ENCODE measurements around the gene HCLS1. TPM values are rescaled to one million over a fixed set of nuclear protein-coding genes. Genes with fewer than 3 reads are reported as not detected.

Gene HCLS1
- total RNA-seq, 3 donors from 2014 or later (not counting 1 experiment from before 2014, with no cell fraction given), result 331 to 356 (median 336) TPM

DNA sequence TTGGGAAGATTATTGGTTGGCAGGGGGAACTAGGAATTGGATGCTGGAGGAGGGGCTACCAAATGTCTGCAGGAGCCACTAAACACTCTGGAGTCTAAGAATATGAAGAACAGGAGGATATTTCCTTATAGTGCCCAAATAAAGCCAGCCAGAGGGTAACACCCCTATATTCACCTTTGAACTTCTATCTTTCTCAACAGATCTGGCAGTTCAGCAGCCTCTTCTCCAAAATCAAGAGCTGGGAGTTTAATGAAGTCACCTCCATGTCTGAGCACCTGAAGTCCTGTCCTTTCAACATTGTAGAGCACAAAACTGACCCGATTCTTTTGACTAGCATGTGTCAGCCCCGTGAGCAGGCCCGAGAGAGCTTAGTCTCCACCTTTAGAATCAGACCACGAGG is 34.2 kb downstream of the HCLS1 start:
- Histone ChIP-seq H3K36me3 (ENCODE audit: control insufficient read depth, insufficient read depth, low read length) (peaks cover 9% of the 10 kb centered on the region), H3K9me3 (ENCODE audit: control insufficient read depth, insufficient read depth, low read length) (no peaks in the 10 kb centered on the region), H3K27me3 (ENCODE audit: control insufficient read depth, insufficient read depth, low read length) (no peaks in the 10 kb centered on the region), H3K4me3 (ENCODE audit: low read length) (no peak overlapping the region), H3K27ac (ENCODE audit: low read length) (no peak overlapping the region), H3K4me1 (ENCODE audit: control insufficient read depth, insufficient read depth, low read length) (no peaks in the 10 kb centered on the region)
- intact Hi-C loops (cut with micrococcal nuclease), result no loop called here
- Mint-ChIP-seq H3K9me3 (no peaks in the 10 kb centered on the region), H3K27ac (no peak overlapping the region), H3K4me1 (peaks cover 0 to 13% of the 10 kb centered on the region in 2 donors), H3K36me3 (peaks cover 16% of the 10 kb centered on the region), H3K27me3 (ENCODE audit: low read depth in 2 of 2) (peaks cover 0 to 6% of the 10 kb centered on the region in 2 donors), H3K4me3 (no peak overlapping the region)
- 95% methylated on average over 4 of the region's 4 CpGs for WGBS (ENCODE audit: insufficient coverage)
- ATAC-seq (no peak), DNase-seq (no peak)
- TF ChIP-seq, protein P1, sequence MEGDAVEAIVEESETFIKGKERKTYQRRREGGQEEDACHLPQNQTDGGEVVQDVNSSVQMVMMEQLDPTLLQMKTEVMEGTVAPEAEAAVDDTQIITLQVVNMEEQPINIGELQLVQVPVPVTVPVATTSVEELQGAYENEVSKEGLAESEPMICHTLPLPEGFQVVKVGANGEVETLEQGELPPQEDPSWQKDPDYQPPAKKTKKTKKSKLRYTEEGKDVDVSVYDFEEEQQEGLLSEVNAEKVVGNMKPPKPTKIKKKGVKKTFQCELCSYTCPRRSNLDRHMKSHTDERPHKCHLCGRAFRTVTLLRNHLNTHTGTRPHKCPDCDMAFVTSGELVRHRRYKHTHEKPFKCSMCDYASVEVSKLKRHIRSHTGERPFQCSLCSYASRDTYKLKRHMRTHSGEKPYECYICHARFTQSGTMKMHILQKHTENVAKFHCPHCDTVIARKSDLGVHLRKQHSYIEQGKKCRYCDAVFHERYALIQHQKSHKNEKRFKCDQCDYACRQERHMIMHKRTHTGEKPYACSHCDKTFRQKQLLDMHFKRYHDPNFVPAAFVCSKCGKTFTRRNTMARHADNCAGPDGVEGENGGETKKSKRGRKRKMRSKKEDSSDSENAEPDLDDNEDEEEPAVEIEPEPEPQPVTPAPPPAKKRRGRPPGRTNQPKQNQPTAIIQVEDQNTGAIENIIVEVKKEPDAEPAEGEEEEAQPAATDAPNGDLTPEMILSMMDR (IDR thresholded peaks at IDR 0.05), result no peak

- Histone ChIP-seq H3K36me3 (ENCODE audit: control insufficient read depth, insufficient read depth, low read length) (no peaks in the 10 kb centered on the region), H3K4me3 (ENCODE audit: low read length) (no peak overlapping the region), H3K9me3 (ENCODE audit: control insufficient read depth, insufficient read depth, low read length) (no peaks in the 10 kb centered on the region), H3K27me3 (ENCODE audit: control insufficient read depth, insufficient read depth, low read length) (no peaks in the 10 kb centered on the region), H3K27ac (ENCODE audit: low read length) (no peak overlapping the region), H3K4me1 (ENCODE audit: control insufficient read depth, insufficient read depth, low read length) (no peaks in the 10 kb centered on the region)
- H3K36me3 Mint-ChIP-seq, result peaks cover 10% of the 10 kb centered on the region
- DNase-seq (no peak), ATAC-seq (no peak)
- peaks cover 0 to 5% of the 10 kb centered on the region in 2 donors for H3K4me1 Mint-ChIP-seq
- no peak overlapping the region for H3K27ac Mint-ChIP-seq
- H3K27me3 Mint-ChIP-seq (ENCODE audit: low read depth in 2 of 2), result peaks cover 0 to 6% of the 10 kb centered on the region in 2 donors
- no peaks in the 10 kb centered on the region for H3K9me3 Mint-ChIP-seq
- WGBS (ENCODE audit: insufficient coverage), result 81% methylated on average over 13 of the region's 14 CpGs
- no peak overlapping the region for H3K4me3 Mint-ChIP-seq
- TF ChIP-seq, protein P1 (IDR thresholded peaks at IDR 0.05), result no peak
- intact Hi-C loops (cut with micrococcal nuclease), result no loop called here
These were observed 36.4 kb downstream of the HCLS1 start for GRCh38 chr3:121624147-121624899.

- no peaks in the 10 kb centered on the region for H3K27me3 ChIP-seq (ENCODE audit: control insufficient read depth, insufficient read depth, low read length)
- Mint-ChIP-seq H3K27ac (no peak overlapping the region), H3K4me3 (no peak overlapping the region), H3K36me3 (no peaks in the 10 kb centered on the region), H3K9me3 (no peaks in the 10 kb centered on the region), H3K4me1 (no peaks in the 10 kb centered on the region), H3K27me3 (ENCODE audit: low read depth in 2 of 2) (peaks cover 0 to 6% of the 10 kb centered on the region in 2 donors)
- WGBS (ENCODE audit: insufficient coverage), result 88% methylated on average over 6 of the region's 6 CpGs
- no peaks in the 10 kb centered on the region for H3K9me3 ChIP-seq (ENCODE audit: control insufficient read depth, insufficient read depth, low read length)
- DNase-seq (no peak), ATAC-seq (no peak)
- intact Hi-C loops (cut with micrococcal nuclease), result no loop called here
- H3K4me3 ChIP-seq (ENCODE audit: low read length), result no peak overlapping the region
- H3K4me1 ChIP-seq (ENCODE audit: control insufficient read depth, insufficient read depth, low read length), result no peaks in the 10 kb centered on the region
- H3K27ac ChIP-seq (ENCODE audit: low read length), result no peak overlapping the region
- TF ChIP-seq, protein P1 (IDR thresholded peaks at IDR 0.05), result no peak
- no peaks in the 10 kb centered on the region for H3K36me3 ChIP-seq (ENCODE audit: control insufficient read depth, insufficient read depth, low read length)
These were observed 39.2 kb downstream of the HCLS1 start for GRCh38 chr3:121621491-121621890.

DNA sequence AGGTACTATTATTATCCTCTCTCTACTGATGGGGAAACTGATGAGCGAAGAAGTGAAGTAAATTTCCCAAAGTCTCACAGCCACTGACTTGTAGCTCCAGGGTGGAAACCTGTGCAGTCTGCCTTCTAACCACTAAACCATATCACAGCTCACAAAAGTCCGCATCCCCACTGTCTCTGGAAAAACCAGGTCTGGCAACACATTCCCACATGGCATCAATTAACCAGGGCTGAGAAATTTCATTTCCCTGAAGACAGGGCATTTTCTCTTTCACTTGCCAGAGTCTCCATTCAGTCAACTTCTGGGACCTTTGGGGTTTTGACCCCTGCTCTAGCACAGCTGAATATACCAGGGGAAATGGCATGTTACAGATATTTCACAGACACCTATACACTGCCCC is 41.0 kb downstream of the HCLS1 start:
- Histone ChIP-seq H3K27me3 (ENCODE audit: control insufficient read depth, insufficient read depth, low read length) (no peaks in the 10 kb centered on the region), H3K36me3 (ENCODE audit: control insufficient read depth, insufficient read depth, low read length) (no peaks in the 10 kb centered on the region), H3K9me3 (ENCODE audit: control insufficient read depth, insufficient read depth, low read length) (no peaks in the 10 kb centered on the region), H3K27ac (ENCODE audit: low read length) (no peak overlapping the region), H3K4me1 (ENCODE audit: control insufficient read depth, insufficient read depth, low read length) (no peaks in the 10 kb centered on the region), H3K4me3 (ENCODE audit: low read length) (no peak overlapping the region)
- TF ChIP-seq, protein P1 (IDR thresholded peaks at IDR 0.05), result no peak
- no peak for ATAC-seq
- DNase-seq, result no peak
- Mint-ChIP-seq H3K27me3 (ENCODE audit: low read depth in 2 of 2) (peaks cover 0 to 6% of the 10 kb centered on the region in 2 donors), H3K36me3 (no peaks in the 10 kb centered on the region), H3K4me1 (no peaks in the 10 kb centered on the region), H3K27ac (no peak overlapping the region), H3K4me3 (no peak overlapping the region), H3K9me3 (no peaks in the 10 kb centered on the region)
- intact Hi-C loops (cut with micrococcal nuclease), result no loop called here
- WGBS (ENCODE audit: insufficient coverage), result 75% methylated on average over 1 of the region's 2 CpGs
